ENCODE data around the gene SUCLG2.

The SUCLG2 gene

GRCh38 chr3:67458896-67459530 lies 195.4 kb downstream of the SUCLG2 start:
- DNase-seq (ENCODE audit: low spot score), result no peak

- peak; percentile 11 for DNase-seq (ENCODE audit: low spot score)
These were observed 196.0 kb downstream of the SUCLG2 start for GRCh38 chr3:67458408-67458807.

DNA sequence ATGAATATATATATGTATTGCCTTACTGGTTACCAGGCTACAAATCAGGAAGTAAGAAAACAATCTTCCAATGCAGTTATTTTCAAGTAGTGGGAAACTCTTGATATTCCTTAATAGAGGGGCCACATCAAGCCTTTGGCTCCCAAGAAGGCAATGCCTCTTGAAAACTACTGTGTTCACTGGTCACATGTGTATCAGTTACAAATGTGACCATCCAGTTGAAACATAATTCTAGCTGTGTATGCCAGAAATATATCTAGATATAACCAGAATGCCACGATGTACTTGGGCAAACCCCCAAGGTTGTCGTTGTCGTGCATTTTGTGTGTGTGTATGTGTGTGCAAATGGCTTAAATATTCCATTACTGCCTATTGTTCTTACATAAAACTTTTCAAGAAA lies 200.8 kb downstream of the SUCLG2 start:
- no peak for DNase-seq (ENCODE audit: low spot score)

GRCh38 chr3:67450153-67450552 lies 204.3 kb downstream of the SUCLG2 start:
- no peak for DNase-seq (ENCODE audit: low spot score)

GRCh38 chr3:67447393-67447792 lies 207.0 kb downstream of the SUCLG2 start:
- DNase-seq (ENCODE audit: low spot score), result no peak

GRCh38 chr3:67437789-67438188 lies 216.6 kb downstream of the SUCLG2 start:
- DNase-seq (ENCODE audit: low spot score), result no peak

- DNase-seq (ENCODE audit: low spot score), result no peak
These were observed 217.3 kb downstream of the SUCLG2 start for GRCh38 chr3:67437090-67437489.

- no peak for DNase-seq (ENCODE audit: low spot score)
These were observed 221.3 kb downstream of the SUCLG2 start for GRCh38 chr3:67433109-67433508.

DNA sequence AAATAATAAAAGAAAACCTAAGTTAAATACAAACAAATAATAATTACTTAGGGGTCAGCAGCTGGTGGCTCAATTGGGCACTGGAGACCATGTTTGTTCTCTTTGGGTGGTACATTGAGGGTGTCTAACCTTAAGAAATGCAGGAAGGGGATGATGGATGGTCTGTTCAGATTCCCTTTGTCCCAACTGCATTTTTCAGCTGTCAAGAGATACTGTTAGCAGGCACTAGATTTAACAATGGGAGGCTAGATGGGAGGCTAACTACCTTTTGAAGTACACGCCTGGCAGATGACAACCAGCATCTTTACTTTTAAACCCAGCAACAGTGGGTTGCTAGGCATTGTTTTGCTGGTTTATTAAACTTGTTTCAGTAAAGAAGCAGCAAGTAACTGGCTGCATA lies 222.5 kb downstream of the SUCLG2 start:
- no peak for DNase-seq (ENCODE audit: low spot score)

DNA sequence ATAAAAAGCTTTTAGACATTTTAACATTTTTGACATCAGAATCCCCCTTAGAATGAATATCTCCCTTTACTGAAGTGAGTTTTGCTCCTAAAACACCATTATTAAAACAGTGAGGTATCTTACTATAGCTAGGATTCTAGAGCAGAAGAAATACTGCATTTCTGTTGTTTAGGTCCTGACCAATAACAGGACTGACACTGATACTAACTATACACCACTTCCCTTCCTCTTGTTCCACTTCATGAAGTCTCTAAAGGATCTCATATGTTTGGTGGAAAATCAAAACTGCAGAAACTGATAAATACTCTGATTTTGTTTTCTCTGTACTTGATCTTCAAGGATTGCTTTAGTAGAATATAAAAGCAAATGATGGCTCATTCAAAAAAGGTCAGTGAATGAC lies 230.7 kb downstream of the SUCLG2 start:
- DNase-seq (ENCODE audit: low spot score), result no peak

DNA sequence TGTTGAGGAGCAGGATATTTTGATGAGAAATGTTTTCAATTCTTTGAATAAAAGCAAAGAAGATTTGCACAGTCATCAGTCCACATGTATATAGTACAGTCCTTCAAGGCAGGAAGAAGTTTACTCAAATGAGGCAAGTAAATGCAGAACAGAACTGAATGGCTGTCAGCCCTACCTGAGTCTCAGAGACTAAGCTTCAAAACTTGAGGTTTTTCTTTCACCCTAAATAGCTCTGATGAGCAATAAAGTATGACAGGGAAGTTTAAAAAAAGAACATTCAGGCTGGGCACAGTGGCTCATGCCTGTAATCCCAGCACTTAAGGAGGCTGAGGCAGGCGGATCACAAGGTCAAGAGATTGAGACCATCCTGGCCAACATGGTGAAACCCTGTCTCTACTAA lies 232.5 kb downstream of the SUCLG2 start:
- DNase-seq (ENCODE audit: low spot score), result no peak

DNA sequence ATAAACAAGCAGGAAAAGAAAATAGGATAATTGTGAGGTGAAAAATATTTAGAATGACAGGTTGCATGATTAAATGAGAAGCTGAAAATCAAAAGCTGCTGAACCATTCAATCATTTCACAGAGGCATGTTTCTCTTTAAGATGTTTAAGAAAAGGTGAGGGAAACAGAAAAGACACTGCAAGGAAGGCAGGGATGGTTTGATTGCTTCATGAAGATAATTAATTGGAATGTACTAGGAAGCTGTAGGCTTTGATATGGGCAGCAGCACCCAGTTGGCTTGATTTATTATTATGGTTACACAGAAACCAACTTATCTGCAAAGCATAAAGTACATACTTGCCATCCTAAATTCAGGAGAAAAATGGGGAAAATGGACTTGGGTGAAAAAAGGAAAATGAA lies 234.6 kb downstream of the SUCLG2 start:
- no peak for DNase-seq (ENCODE audit: low spot score)

DNA sequence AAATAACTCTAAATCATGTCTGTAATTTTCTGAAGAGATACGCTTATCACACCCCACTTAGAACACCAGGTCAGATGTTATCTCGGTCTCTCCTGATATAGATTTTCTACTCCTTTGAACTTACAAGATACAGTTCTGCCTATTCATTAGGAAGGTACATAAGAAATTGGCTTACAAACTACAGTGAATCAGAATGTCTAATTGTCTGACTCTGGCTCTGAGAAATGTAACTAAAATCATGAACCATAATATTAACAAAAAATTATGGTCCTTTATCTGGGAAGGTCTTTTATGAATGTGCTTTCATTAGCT lies 235.2 kb downstream of the SUCLG2 start:
- DNase-seq (ENCODE audit: low spot score), result no peak

GRCh38 chr3:67418426-67419217 lies 235.8 kb downstream of the SUCLG2 start:
- DNase-seq (ENCODE audit: low spot score), result peak; percentile 15

DNA sequence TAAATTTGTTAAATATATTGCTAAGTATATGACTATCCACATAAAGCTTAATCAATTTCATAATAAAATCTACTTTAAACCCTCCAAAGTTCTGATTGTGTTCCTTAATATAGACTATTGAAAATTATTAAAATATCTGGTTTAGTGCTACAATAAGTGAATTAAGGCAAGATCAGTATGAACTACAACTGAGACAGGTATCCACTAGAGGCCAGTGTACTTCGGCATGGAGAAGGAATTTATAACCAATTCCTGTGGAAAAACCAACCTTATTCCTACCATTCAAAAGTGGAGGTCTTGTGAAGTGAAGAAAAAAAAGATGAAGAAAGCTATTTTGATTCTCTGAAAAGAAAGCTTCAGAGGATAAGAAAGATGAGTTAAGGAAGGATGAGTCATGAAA lies 237.7 kb downstream of the SUCLG2 start:
- DNase-seq (ENCODE audit: low spot score), result no peak

DNA sequence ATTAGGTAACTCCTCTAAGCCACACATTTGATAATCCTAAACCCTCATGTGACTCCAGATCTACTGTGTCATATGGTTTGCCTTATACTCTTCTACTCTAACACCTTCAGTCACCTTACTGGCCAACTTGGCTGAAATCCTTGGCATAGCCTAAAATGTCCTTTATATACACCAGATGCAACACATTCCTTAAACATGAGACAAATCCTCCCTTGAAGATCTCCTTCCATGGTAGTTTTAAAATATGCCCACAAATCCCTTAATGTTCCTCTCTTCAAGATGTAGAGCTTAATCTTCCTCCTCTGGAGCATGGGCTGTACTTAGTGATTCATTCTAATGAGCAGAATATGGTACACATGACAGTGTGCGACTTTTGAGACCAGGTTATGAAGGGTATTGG lies 238.9 kb downstream of the SUCLG2 start:
- DNase-seq (ENCODE audit: low spot score), result peak; percentile 12

GRCh38 chr3:67414740-67415139 lies 239.7 kb downstream of the SUCLG2 start:
- no peak for DNase-seq (ENCODE audit: low spot score)

GRCh38 chr3:67405193-67405592 lies 249.2 kb downstream of the SUCLG2 start:
- DNase-seq (ENCODE audit: low spot score), result no peak

DNA sequence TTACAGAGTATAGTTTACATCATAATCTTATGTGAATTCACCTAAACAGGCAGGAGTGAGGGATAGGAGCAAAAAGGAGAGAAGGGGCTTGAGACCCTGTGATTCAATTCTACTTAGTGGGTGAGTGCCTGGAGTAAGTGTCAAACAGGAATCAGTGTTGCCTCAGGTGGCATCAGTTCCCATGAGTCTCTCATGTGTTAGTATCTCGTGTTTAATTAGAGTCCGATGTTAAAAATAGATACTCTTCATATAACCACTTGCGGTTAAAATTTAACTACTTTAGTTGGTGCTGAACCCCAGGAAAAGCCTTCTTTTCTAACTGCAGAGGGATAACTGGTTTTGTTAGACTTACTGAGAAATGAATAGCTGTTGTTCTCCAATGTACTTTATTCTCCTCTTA lies 251.5 kb downstream of the SUCLG2 start:
- DNase-seq (ENCODE audit: low spot score), result no peak

DNA sequence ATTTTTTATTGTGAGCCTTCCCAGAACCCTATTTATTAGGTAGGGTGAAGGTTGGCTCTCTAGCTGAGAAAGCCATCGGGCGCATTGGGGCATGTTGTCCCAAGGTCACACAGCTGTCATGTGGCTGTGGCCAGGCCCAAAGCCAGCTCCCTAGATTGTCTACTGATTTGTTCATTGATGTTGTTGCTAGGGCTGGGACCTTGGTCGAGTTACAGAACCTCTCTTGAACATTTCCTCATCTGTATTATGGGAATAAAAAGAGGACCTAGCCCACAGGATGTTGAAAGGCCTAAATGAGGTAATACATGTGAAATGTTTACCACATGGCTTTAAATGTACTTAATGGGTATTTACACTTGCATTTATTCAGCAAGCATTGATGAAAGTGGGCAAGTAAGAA lies 252.5 kb downstream of the SUCLG2 start:
- DNase-seq (ENCODE audit: low spot score), result no peak

DNA sequence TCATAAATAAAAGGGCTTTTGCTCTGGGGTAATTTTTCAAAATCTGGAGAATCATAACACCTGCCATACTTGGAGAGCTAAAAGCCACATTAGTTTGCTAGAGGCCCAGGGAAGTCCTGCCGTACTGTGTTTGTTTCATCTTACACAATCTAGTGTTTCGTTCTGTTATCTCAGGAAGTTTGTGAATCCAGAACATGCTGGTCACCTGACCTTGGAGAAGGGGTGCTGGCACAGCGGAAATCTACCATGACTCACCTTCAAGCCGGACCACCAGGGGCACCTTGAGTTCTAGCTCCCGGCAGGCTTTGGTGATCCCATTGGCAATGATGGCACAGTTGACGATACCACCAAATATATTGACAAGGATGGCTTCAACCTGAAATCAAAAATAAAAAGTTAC lies 253.9 kb downstream of the SUCLG2 start:
- no peak for DNase-seq (ENCODE audit: low spot score)

- DNase-seq (ENCODE audit: low spot score), result no peak
These were observed 265.2 kb downstream of the SUCLG2 start for GRCh38 chr3:67389176-67389575.

- no peak for DNase-seq (ENCODE audit: low spot score)
These were observed 265.7 kb downstream of the SUCLG2 start for GRCh38 chr3:67388738-67389137.

- DNase-seq (ENCODE audit: low spot score), result no peak
These were observed 268.0 kb downstream of the SUCLG2 start for GRCh38 chr3:67386451-67386850.

Measured in AG08396 (cell line).